Psoas muscle (tissue), 8 donors: Measurements from ENCODE around the gene SYNPR. TPM values are rescaled to one million over a fixed set of nuclear protein-coding genes. Genes with fewer than 3 reads are reported as not detected.

ENCODE experiments used
- ATAC-seq, 4 donors: fragments of 200-7000 bp; cut with Tn5 transposase; one replicate each; pipeline ENCODE4 v1.9.1; 2020; ENCODE audit warnings: moderate library complexity in 3 of 4, mild to moderate bottlenecking in 2 of 4
- DNase-seq, 2 donors: peaks; one replicate each; pipeline ENCODE4 v3.0.0-alpha.2; 2020
- H3K27ac ChIP-seq: fragments of 200-600 bp; one replicate; pipeline ENCODE4 v1.8.0; 2022
- H3K27me3 ChIP-seq, 3 donors: fragments of 200-600 bp in 1 of 3; one replicate each; pipeline versions ENCODE4 v1.6.1 to v1.8.0; 2013 to 2022; ENCODE audit warnings: low read length in 2 of 3, mild to moderate bottlenecking in 2 of 3, moderate library complexity in 1 of 3; ENCODE audit not compliant: insufficient read depth in 3 of 3
- H3K36me3 ChIP-seq, 2 donors: fragments of 200-600 bp in 1 of 2; one replicate each; pipeline versions ENCODE4 v1.6.1 to v1.8.0; 2013 to 2022; ENCODE audit warnings: low read depth in 1 of 2, mild to moderate bottlenecking in 1 of 2, moderate library complexity in 1 of 2; ENCODE audit not compliant: insufficient read depth in 1 of 2
- H3K4me1 ChIP-seq: fragments of 200-600 bp; one replicate; pipeline ENCODE4 v1.8.0; 2022
- H3K4me3 ChIP-seq: fragments of 200-600 bp; one replicate; pipeline ENCODE4 v1.8.0; 2022; ENCODE audit warnings: mild to moderate bottlenecking
- H3K9me3 ChIP-seq: fragments of 200-600 bp; one replicate; pipeline ENCODE4 v1.8.0; 2022
- WGBS, 3 donors: extraction: QIAGEN DNeasy Blood & Tissue Kit; methylation state at CpG; one replicate each; pipeline versions ENCODE4 v1.1.6 to v1.1.7; 2013; 5-methylcytosine and 5-hydroxymethylcytosine counted together
- intact Hi-C, 2 donors: fragments of 100-400 bp; cut with DNase I; formaldehyde crosslinking; loops; one replicate each; pipeline versions ENCODE4 v1.11.0 to v1.14.2; 2022
- polyA plus RNA-seq, 3 donors: library from polyadenylated mRNA; stranded (reverse); fragments of 200-250 nt; gene quantifications; one replicate each; pipeline ENCODE4 v1.2.3, GENCODE V29; 2013
- total RNA-seq, 4 donors: library from RNA; stranded (reverse); fragmentation: NEBNext Ultra II Directional in 2 of 4; extraction: Animal tissue kit (Norgen Biotek cat#: 25700) in 2 of 4; gene quantifications; one replicate each; pipeline versions ENCODE4 v1.2.1 to v1.2.4, GENCODE V29; 2021 to 2023
- TF ChIP-seq, protein P1 (sequence below): fragments of 200-600 bp; IDR thresholded peaks from one replicate; pipeline ENCODE4 v1.8.0; 2022; ENCODE audit warnings: antibody characterized with exemption
- donor health status: healthy with polysubstance abuse.
- donor health status: DM: no; HTN: no; CAD: no; lungs with moderate emphysema.
- donor health status: Bipolar disorder and iron deficiency.
- donor health status: healthy.
- donor health status: DM: yes; HTN: yes; CAD: no.
- donor health status: DM: no; HTN: no; CAD: no.
- donor health status: DM: no; HTN: no; CAD: no.
- donor health status: DM: yes; HTN: yes; CAD: no.

The SYNPR gene
- total and polyA plus RNA-seq, 7 donors, result 0.03 TPM; not detected in 6

DNA sequence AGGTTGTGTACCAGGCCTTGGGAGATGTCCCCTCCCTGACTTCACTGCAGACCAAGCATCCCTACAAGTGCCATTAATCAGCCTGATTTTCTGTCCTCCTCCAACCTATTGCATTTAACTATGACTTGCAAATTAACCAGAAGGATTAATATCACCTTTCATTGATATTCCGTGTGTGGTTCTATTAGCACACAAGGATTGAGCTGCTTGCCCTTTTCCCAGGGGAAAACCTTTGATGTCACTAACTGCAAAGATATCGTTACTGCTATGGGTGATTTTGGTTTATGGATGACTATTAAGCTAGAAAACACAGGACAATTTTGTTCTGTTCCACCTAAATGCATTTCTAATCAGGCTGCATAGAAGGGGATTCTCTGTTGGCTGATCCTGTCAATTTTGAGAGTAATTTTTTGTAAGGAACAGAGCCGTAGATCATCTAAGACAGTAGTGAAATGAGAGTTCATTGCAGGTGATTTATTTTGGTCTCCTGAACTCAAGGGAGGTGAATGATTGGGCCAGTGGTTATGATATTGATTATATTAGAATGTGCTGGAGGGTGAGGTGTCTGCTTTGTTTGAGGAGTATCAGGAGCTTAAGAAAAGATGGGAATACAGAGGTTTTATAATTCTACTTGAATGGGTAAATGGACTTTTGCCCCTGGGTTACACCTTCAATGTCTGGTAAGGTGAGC is 196.9 kb downstream of the SYNPR start:
- Histone ChIP-seq H3K27ac (no peak overlapping the region), H3K4me1 (no peaks in the 10 kb centered on the region), H3K9me3 (no peaks in the 10 kb centered on the region), H3K27me3 (no peaks in the 10 kb centered on the region), H3K36me3 (no peaks in the 10 kb centered on the region), H3K4me3 (no peak overlapping the region)
- TF ChIP-seq, protein P1, sequence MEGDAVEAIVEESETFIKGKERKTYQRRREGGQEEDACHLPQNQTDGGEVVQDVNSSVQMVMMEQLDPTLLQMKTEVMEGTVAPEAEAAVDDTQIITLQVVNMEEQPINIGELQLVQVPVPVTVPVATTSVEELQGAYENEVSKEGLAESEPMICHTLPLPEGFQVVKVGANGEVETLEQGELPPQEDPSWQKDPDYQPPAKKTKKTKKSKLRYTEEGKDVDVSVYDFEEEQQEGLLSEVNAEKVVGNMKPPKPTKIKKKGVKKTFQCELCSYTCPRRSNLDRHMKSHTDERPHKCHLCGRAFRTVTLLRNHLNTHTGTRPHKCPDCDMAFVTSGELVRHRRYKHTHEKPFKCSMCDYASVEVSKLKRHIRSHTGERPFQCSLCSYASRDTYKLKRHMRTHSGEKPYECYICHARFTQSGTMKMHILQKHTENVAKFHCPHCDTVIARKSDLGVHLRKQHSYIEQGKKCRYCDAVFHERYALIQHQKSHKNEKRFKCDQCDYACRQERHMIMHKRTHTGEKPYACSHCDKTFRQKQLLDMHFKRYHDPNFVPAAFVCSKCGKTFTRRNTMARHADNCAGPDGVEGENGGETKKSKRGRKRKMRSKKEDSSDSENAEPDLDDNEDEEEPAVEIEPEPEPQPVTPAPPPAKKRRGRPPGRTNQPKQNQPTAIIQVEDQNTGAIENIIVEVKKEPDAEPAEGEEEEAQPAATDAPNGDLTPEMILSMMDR, result no peak
- intact Hi-C loops, result no loop called here
- 58 to 69% (median 65%) methylated on average over 3 of the region's 3 CpGs for WGBS, 3 donors
- DNase-seq (no peak), ATAC-seq (no peak)

DNA sequence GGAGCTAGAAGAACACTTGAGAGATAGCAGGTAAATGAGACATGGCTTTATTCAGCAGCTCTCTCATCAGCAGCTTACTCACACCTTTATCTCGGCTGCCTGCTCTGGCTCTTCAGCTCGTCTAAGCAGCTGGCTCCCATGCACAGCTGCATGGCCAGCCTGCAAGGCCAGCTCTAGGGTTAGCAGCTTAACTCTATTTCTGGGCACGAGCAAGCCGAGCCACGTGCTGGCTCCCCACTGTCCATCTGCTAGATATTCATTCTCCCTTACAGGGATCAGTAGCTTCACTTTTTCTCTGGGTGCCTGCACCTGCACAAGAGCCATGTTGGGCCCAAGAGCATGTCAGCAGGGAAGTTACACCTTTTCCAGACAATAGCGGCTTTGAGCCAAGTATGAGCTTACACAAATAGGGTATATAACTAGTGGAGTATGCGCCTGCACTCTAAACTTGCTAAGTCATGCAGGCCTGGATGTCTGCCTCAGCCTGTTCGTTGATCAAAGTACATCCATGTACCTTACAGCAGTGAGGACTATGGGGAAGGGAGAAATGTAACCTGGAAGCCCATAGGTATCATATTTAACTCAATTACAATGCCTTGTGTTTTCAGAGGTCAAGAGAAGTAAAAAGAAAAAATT is 199.5 kb downstream of the SYNPR start:
- Histone ChIP-seq H3K27ac (no peak overlapping the region), H3K4me3 (no peak overlapping the region), H3K4me1 (no peaks in the 10 kb centered on the region), H3K27me3 (no peaks in the 10 kb centered on the region), H3K9me3 (no peaks in the 10 kb centered on the region), H3K36me3 (no peaks in the 10 kb centered on the region)
- intact Hi-C loops, result no loop called here
- 54 to 64% (median 56%) methylated on average over 8 of the region's 8 CpGs for WGBS, 3 donors
- no peak for ATAC-seq
- TF ChIP-seq, protein P1, result no peak
- no peak for DNase-seq

DNA sequence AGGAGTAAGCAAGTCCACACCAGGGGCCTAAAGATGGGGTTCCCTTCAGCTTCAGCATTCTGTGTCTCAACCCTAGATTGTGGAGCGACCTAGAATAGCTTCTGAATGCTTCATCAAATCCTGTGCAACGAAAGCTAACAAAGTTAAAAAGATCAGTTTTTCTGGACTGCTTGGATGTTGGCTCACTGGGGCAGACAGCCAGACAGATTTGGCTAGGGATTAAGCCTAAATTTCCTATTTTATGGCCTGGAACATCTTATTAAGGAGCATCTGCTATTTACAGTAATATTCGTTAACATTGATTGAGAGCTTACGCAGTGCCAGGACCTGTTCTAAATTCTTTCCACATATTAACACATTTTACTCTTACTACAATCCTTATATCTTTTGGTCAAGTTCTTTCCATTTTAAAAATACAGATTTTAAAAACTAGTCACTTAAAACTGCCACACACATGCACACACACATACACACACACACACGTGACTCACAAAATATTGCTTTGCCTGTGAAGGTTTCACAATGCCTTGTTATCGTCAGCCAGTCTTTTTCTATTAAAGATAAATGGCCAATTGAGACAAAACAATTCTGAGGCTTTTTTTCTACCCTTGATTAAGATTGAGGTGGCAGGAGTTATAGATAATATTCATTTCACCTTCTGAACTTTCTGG is 201.0 kb downstream of the SYNPR start:
- intact Hi-C loops, result no loop called here
- H3K27ac ChIP-seq, result no peak overlapping the region
- no peak overlapping the region for H3K4me3 ChIP-seq
- H3K9me3 ChIP-seq, result no peaks in the 10 kb centered on the region
- H3K36me3 ChIP-seq, result no peaks in the 10 kb centered on the region
- TF ChIP-seq, protein P1, result no peak
- no peak for DNase-seq
- WGBS, 3 donors, result 22 to 36% (median 25%) methylated on average over 6 of the region's 6 CpGs
- H3K27me3 ChIP-seq, result no peaks in the 10 kb centered on the region
- no peaks in the 10 kb centered on the region for H3K4me1 ChIP-seq
- ATAC-seq, result no peak

DNA sequence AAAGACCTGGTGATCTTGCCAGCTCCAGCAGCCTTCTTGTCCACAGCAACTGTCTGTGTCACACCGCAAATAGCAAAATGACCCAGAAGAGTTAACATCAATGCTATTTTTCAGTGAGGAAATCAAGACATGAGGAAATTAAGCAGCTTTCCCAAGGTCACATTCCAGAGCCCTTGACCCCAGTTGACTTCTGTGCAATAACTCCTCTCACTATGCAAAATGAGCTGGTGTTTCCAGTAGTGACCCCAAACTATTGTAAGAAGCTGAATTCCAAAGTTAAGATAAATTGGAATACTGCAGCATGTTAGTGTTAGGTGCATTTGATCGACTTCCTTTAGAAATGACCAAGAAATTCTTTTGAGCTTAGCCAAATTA is 201.5 kb downstream of the SYNPR start:
- Histone ChIP-seq H3K4me3 (no peak overlapping the region), H3K27me3 (no peaks in the 10 kb centered on the region), H3K9me3 (no peaks in the 10 kb centered on the region), H3K36me3 (no peaks in the 10 kb centered on the region), H3K4me1 (no peaks in the 10 kb centered on the region), H3K27ac (no peak overlapping the region)
- TF ChIP-seq, protein P1, result no peak
- intact Hi-C loops, result no loop called here
- no peak for ATAC-seq
- DNase-seq, result no peak
- WGBS, 3 donors, result 33 to 54% (median 37%) methylated on average over 2 of the region's 2 CpGs
